Measurements from ENCODE around the gene C1QTNF1.
A peak's percentile ranks its signal among the peaks of the same experiment; 100 is the strongest.
"Not testable (repeated sequence)": the region's sequence is repeated elsewhere in the genome, so short reads cannot be mapped to it uniquely, and the experiment has no call there.

C1QTNF1 gene

GRCh38 chr17:79024901-79025737 is 1.1 kb downstream of the C1QTNF1 start:
- in situ Hi-C loops (cut with HindIII; ENCODE audit: low pct_unique_long_range_greater_than_20kb, low sequenced_read_pairs): no loop called here
- no peak for TF ChIP-seq JUND (IDR thresholded peaks at IDR 0.05; ENCODE audit: low read depth)
- no peak for DNase-seq (ENCODE audit: low read depth in 1 of 2, low spot score in 1 of 2)

GRCh38 chr17:79026376-79027273 is 2.7 kb downstream of the C1QTNF1 start:
- DNase-seq (ENCODE audit: low read depth in 1 of 2, low spot score in 1 of 2): no peak
- in situ Hi-C loops (cut with HindIII; ENCODE audit: low pct_unique_long_range_greater_than_20kb, low sequenced_read_pairs): no loop called here
- no peak for TF ChIP-seq JUND (IDR thresholded peaks at IDR 0.05; ENCODE audit: low read depth)

- in situ Hi-C loops (cut with HindIII; ENCODE audit: low pct_unique_long_range_greater_than_20kb, low sequenced_read_pairs): no loop called here
- no peak for TF ChIP-seq JUND (IDR thresholded peaks at IDR 0.05; ENCODE audit: low read depth)
- no peak for DNase-seq (ENCODE audit: low read depth in 1 of 2, low spot score in 1 of 2)
These were observed 3.4 kb downstream of the C1QTNF1 start for GRCh38 chr17:79027274-79027924.

GRCh38 chr17:79027925-79028491 is 4.0 kb downstream of the C1QTNF1 start:
- DNase-seq (ENCODE audit: low read depth in 1 of 2, low spot score in 1 of 2): no peak
- no peak for TF ChIP-seq JUND (IDR thresholded peaks at IDR 0.05; ENCODE audit: low read depth)
- in situ Hi-C loops (cut with HindIII; ENCODE audit: low pct_unique_long_range_greater_than_20kb, low sequenced_read_pairs): no loop called here

- no peak for TF ChIP-seq JUND (IDR thresholded peaks at IDR 0.05; ENCODE audit: low read depth)
- no peak for DNase-seq (ENCODE audit: low read depth in 1 of 2, low spot score in 1 of 2)
- in situ Hi-C loops (cut with HindIII; ENCODE audit: low pct_unique_long_range_greater_than_20kb, low sequenced_read_pairs): no loop called here
These were observed 4.7 kb downstream of the C1QTNF1 start for GRCh38 chr17:79028496-79029326.

- DNase-seq (ENCODE audit: low read depth in 1 of 2, low spot score in 1 of 2): no peak
- no peak for TF ChIP-seq JUND (IDR thresholded peaks at IDR 0.05; ENCODE audit: low read depth)
These were observed 5.5 kb downstream of the C1QTNF1 start for GRCh38 chr17:79029327-79030009.

GRCh38 chr17:79030636-79031035 is 6.7 kb downstream of the C1QTNF1 start:
- DNase-seq (ENCODE audit: low read depth in 1 of 2, low spot score in 1 of 2); in situ Hi-C loops (cut with HindIII; ENCODE audit: low pct_unique_long_range_greater_than_20kb, low sequenced_read_pairs): not testable (repeated sequence)

More at GRCh38 chr17:79029327-79030009, 5.5 kb downstream of the C1QTNF1 start:
- in situ Hi-C loops (cut with HindIII; ENCODE audit: low pct_unique_long_range_greater_than_20kb, low sequenced_read_pairs): no loop called here

GRCh38 chr17:79031996-79032875 is 8.3 kb downstream of the C1QTNF1 start:
- TF ChIP-seq JUND (IDR thresholded peaks at IDR 0.05; ENCODE audit: low read depth): no peak
- in situ Hi-C loops (cut with HindIII; ENCODE audit: low pct_unique_long_range_greater_than_20kb, low sequenced_read_pairs): no loop called here
- peak in 1 of 2 experiments; percentile 52 for DNase-seq (ENCODE audit: low read depth in 1 of 2, low spot score in 1 of 2)

GRCh38 chr17:79033046-79033616 is 9.2 kb downstream of the C1QTNF1 start:
- in situ Hi-C loops (cut with HindIII; ENCODE audit: low pct_unique_long_range_greater_than_20kb, low sequenced_read_pairs): no loop called here
- no peak for TF ChIP-seq JUND (IDR thresholded peaks at IDR 0.05; ENCODE audit: low read depth)
- no peak for DNase-seq (ENCODE audit: low read depth in 1 of 2, low spot score in 1 of 2)
